ENCODE results near the gene ERG.

GRCh38 chr21:38455403-38455802 lies 42.9 kb downstream of the ERG start:
- TF ChIP-seq CTCF (conservative IDR thresholded peaks at IDR 0.05; ENCODE audit: low read length) (no peak), EZH2phosphoT487 (IDR thresholded peaks at IDR 0.05; ENCODE audit: borderline replicate concordance) (no peak)
